IPS DF 19.7 (cell line): Measurements from ENCODE around the gene MPND.

Experiments
- DNase-seq: peaks from one replicate; pipeline ENCODE4 v3.0.0-alpha.2; 2013; ENCODE audit warnings: low read depth, low spot score

Gene MPND

DNA sequence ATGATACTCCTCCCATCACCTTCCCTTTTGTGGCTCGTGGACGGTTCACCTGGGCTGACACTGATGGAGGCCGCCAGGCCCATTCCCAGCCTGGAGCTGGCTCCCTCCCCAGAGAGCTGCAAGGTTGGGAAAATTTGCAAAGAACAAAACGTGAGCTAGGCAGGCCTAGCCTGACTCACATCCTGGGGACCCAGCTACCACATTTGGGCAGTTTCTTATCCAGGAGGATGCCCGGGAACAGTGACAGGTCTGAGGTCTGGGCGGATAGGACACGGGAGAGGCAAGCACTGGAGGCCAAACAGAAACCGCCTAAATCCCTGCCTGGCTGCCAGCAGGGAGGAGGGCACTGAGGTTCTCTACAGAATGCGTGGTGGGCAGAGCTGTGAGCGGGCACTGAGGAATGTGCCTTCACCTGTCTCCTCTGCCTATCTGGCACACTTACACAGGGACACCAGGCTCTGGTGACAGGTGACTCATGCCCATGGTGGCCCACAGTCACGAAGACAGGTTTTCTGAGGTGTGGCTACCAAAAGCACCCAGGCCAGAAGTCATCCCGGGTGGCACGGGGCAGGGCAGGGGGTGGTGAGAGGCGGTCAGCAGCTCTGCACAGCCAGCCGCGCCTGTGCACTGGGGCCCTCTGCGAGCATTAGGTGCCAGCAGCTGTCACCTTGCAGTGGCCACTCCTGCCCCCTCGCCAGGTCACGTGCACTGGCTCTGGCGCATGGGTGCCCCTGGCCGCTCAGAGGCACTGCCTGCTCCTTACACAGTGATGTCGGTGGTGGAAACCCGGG, 33.8 kb downstream of the MPND start:
- no peak for DNase-seq

DNA sequence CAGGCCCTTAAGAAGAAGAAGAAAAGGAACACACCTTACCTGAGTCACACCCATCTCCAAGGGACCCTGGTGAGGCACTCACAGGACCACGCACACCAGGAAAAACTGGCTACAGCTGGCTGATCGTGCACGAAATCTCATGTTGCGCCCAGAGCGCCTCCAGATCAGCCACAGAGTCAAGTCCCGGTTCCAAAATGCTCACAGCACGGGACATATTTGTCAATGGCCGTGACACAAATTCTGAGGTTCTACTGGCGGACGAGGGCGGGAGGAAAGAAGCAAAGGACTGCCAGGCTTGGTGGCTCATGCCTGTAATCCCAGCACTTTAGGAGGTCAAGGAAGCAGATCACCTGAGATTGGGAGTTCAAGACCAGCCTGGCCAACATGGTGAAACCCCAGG, 35.5 kb downstream of the MPND start:
- DNase-seq = no peak

DNA sequence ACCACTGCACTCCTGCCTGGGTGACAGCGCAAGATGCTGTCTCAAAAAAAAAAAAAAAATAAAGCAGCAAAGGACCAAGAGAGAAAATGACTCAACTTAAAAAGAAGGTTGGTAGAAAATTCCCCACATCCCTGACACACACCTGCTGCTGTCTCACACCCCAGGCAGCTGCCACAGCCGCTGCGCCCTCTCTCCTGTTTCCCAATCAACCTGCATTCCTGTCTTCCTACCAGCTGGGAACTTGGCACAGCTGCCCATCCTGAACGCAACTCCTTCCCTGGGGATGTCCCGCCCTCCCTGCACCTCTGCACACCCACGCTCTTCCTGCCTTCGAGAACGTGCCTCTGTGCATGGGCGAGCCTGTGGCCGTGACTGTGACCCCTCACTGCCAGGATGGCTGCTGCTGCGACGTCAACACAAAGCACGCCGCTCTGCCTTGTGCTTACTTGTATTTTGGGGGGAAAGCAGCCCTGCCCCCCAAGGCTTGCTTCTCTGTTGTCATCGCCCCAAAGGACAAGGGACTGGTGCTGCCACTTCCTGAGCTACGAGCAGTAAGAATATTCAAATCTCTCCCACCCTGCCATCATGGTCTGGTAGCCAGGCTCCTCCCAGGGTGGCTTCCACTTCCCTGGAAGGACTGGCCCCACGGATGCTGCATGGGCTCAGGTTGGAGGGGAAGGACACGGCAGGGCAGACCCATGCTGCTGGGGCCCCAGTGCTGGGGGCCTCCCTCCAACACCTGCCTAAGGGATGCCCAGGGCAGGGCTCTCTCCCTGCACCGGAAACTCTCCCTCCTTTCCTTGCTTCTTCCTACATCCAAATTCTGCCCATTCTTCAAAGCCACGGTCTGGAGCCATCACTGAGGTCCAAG, 36.3 kb downstream of the MPND start:
- no peak for DNase-seq

DNA sequence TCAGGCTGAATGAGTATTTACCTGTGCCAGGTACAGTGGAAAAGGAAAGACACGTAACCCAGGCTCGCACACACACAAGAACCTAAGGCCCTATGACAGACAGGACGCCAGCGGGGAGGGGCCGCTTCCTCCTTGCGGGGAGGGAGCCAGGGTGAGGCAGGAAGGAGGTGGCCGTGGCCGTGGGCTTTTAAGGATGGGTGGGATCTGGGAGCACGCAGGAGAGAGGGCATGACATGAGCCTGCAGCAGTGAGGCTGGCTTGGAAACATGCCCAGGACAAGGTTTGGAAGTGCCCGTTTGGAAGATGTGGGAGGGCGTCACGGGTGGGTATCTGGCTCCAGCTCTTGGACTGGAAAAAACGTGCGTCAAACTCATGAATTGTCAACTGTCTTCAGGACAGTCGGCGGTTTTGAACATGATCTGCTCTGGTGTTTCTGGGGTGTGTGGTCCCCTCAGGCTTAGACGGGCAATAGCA, 36.9 kb downstream of the MPND start:
- DNase-seq = no peak

DNA sequence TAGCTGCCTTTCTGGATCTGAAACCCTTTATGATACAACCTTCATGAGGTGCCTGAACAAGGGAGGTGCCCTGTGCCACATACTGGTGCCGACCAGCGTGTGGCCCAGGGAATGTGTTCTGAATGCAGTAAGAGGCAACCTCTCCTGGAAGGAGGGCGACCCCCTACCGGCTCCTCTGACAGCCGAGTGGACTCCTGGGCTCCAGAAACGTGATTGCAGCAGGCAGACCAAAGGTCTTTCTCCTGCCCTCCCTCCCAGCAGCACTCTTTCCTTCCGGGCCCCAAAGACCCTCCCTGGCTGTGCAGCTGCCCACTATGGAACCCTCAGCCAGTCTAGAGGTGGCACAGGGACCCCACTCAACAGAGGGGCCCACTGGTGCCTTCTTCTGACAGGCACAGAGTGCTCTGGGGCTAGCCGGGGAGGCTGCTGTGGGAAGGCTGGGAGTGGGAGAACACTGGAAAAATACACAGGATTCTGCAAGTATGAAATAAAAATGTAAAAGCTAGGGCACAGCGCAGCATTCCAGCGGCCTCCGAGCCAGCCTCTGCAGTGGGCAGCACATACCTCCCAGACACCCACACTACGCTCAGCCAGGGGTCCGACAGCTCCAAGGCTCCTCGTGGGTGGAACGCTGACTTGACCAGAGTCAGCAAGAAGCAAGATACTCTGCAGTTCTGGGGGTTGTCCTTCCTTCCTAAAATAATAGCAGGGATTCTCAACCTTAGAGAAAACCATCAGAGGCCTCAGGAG, 42.1 kb downstream of the MPND start:
- no peak for DNase-seq

DNA sequence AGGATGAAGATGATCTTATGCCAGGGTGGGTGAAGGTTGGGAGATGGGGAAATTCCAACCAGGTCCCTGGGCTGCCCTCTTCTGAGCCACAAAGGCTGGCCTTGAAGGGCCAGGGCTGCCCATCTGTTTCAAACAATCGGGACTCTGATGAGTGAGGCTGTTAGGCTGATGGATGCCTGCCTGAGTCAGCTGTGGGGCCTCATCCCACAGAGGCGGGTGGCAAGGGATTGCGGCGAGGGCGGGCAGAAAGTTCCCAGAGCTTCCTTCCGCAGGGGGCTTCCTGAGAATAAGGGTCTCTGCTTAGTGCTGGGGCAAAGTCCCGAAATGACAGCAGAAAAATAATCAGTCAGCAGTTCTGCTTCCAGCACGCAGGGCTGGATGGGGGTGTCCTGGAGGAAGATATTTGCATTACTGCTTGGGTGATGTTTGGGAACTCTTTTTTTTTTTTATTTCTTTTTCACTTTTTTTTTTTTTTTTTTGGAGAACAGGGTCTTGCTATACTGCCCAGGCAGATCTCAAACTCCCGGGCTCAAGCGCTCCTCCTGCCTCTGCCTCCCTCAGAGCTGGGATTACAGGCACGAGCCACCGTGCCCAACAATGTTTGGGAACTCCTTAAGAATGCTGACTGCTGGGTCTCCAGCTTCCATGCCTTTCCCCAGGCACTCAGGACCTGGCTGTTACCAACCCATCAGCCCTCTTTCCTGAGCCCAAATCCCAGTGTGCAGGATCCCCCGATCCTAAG, 42.9 kb downstream of the MPND start:
- DNase-seq = no peak

DNA sequence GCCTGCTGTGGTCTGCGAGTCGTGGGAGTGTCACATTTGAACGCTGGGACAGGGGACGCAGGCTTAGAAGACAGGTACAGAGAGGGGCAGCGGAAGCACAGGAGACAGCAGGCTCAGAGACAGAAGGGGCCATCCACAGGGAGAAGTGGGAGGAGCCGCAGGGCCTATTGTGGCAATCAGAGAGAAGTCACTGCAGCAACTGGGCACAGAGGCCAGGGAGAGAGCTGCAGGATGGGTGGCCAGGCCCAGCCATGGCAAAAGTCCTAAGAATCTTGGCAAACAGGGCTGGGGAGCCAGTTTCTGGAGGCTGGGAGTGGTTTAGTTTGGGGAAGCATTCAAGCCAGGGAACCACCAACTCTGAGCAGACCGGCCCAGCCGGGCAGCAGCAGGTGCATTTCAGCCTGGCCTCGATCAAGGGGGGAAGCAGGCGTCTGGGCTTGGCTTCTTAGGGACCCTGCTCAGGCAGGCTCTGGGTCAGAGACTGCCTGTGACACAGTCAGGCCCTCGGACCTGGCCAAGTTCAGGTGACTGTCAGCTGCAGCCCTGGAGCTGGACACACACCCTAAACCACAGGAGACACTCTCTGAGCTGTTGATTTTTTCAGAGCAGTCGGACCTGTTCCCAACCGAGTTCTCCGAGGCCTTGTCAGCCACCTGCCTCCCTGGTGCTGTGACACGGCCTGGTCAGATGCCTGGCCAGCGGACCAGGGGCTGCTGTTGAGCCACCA, 45.1 kb downstream of the MPND start:
- DNase-seq = no peak

DNA sequence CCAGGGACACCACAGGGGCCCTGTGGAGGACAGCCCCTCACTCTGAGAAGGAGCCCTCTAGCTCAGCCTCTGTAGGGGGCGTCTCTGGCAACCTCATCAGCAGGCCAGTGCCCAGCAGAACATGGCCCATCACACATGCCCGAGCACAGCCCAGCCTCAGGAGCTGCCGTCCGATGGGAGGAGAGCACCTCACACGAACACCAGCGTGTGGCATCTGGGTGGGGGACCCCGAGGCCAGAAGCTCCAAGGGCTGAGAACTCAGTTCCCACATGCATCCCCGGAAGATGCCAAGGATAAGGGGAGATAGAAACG, 45.7 kb downstream of the MPND start:
- no peak for DNase-seq

DNA sequence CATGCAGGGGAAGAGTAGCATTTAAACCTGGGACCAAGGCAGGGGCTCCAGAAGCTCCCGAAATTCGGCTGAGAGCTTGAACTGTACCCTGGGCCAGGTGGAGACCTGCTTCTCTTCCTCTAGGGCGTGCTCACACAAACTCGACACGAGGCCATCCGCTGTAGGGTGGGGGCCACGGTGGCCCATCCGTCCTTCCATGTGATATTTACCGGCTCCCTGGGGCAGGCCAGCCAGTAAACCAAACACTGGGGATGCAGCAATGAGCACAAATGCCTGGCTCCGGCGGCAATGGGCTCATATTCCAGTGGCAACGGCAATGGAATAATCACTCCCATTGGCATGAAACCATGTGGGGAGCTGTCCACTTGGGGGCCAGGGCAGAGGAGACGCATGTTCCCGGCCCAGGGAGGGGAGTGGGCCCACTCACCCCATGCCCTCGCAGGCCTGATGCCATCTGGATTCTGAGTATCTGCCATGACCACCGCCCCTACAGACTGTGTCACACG, 46.2 kb downstream of the MPND start:
- DNase-seq = no peak

DNA sequence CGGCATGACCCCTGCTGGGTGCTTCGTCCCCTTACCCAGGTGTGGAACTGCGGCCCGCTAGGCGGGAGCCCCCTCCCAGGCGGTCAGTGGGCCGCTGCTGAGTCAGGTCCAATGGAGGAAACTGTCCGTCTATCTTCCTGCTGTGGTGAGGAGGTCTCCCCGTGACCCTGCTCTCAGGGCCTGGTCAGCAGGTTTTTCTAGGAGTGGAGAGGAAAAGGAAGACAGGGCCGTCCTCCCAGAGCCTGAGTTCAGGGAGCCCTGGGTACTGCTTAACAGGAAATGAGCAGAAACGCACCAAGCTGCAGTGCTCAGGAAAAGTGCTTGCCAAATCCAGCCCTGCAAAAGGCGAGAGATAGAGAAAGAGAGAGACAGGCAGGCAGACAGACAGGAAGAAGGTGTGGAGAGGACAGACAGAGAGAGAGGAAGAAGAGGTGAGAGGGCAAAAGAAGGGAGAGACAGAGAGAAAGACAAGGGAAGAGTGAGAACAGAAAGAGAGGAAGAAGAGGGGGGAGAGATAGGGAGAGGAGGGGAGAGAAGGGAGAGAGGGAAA, 46.7 kb downstream of the MPND start:
- no peak for DNase-seq

DNA sequence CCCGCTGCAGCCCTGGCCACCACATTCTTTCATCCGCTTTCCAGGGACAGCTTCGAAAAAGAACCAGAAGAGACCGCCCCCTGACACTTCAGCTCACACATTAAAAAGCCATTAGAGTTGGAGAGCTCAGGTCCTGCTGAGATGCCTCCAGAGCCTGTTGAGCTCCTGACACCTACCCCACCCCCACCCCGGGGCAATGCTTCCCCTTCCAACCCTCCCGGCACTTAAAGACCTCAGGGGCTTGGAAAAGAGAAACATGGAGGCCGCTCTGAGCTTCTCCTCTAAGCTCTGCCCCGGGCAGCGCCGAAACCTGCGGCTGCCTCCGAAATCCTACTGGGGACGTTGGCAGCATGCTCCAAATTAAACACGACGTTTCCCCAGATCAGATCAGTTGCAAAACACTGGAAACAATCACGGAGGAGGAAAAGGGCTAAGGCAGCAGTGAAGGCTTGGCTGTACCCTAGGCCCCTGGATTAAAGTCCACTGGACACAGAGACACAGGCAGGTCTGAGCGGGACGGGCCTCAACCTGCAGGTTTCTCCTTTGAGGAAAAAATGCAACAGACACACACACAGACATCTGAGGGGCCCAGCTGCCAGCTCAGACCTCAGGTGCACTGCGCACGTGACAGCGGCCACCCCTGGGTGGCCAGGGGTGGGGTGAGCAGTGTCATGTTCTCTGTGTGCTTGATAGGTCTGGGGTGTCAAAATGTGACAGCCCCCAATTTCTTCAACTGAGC, 47.4 kb downstream of the MPND start:
- no peak for DNase-seq

DNA sequence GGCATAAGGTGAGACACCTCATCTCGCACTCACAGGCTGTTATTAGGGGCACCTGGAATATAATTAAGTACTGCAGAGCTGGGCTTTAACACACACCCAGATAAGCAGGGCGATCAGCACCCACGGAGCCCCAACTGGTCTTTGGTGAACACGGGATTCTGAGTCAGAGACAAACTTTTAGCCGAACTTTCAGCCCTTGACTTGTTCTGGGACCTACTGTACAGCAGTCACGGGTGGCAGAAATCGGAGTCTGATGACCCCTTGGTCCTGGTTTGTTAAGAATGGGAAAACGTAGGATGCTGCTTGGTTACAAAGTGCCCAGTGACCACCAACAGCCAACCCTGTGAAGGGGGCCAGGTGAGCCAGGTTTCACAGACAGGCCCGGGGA, 47.9 kb downstream of the MPND start:
- no peak for DNase-seq

DNA sequence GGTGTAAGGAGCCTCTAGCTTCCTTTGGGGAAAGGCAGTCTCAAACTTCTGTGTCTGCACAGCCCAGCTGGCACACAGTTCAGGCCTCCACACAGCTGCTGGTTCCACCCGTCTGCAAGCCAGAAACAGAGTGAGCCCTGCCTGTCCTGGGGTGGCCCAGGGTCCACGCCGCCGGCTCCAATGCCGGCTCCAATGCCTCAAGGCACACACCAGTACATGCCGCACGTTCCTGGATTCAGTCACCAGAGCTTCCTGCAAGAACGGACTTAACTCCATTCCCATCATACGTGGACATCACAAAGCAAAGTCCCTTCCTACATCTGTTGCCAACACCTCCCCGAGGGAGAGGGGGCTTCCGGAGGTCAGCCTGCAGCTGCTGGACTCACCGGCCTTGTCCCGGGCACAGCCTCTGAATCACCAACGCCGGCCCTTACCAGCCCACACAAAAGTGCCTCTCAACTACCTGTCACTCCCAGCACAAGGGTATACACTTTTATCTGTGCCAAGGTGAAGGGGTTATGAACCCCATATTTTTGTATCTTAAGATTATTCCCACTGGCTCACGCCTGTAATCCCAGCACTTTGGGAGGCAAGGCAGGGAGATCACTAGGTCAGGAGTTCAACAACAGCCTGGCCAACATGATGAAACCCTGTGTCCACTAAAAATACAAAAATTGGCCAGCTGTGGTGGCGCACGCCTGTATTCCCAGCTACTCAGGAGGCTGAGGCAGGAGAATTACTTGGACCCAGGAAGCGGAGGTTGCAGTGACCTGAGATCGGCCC, 48.5 kb downstream of the MPND start:
- no peak for DNase-seq

DNA sequence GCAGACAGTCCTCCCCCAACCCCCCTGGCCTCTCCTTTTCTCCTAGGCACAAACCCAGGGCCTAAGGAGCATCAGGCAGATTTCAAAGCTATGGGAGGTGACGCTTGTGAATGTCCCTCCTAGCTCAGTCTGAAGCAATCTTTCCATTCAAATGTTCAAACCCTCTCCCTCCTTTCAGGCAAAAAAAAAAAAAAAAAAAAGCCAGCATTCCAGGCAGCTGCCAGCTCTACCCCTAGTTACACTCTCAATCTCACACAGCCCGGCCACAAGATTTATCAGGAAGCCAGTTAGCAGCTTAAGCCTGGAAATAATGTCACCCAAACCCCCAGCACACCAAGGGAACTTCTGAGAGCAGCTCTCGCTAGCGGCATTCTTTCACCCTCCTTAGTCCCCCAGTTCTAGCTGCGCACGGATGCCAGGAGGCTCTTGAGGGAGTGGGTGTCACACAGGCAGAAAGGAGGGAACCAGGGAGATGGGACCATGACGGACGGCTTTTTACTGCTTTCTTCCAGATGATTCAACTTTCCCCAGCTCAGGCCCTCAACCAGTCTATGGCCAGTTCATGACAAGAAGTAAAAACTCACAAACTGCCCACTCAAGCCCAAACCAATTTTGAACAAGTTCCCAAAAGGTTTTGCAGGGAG, 50.7 kb downstream of the MPND start:
- DNase-seq = no peak

DNA sequence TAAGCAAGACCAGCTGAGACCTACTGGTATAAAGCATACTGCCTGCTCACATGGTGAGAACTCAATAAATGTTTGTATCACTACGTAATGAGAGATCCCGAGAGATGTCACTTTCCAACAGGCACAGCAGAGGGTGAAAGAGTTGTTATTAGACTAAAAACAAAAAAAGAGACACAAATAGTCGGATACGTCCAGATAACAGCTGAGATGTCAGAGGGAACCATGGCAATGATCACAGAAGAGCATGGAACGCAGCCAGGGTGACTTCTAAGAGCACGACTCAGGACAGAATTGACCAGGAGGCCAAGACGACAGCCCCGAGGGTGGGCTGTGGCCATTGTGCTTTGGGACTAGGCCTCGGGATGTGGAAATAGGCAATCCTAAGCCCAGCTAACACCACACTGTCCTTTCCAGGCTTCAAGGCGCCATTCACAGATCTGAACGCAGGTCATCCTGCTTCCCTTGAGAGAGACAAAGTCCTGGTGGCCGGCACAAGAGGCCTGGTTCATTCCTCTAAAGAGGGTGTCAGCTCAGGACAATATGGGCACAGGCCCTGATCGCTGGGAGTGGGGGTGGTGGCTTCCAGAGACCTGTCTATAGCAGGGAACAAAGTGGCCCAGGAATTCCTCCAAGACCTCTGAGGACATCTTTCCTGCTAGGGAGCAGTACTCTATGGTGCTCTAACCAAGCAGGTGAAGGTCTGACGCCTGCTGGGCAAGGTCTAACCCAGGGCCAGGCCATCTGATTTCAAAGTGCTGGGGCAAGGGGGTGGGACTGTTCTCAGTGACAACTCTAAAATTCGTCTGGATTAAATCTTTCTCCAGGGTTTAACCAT, 53.8 kb downstream of the MPND start:
- no peak for DNase-seq

DNA sequence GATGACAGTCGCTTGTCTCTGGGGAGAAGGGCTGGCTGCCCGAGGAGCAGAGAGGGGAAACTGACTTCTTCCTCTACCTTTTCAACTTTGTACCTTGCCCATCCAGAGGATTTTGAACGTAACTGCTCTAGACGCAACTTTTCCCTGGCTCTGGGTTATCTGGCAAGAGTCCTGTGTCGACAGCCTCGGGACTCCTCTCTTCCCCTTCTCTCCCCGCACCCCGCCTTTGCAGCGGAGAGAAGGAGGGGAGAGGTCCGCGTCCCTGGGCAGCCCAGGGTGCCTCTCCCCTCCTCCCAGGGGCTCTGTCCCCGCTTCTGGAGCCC, 56.4 kb downstream of the MPND start:
- DNase-seq = no peak

DNA sequence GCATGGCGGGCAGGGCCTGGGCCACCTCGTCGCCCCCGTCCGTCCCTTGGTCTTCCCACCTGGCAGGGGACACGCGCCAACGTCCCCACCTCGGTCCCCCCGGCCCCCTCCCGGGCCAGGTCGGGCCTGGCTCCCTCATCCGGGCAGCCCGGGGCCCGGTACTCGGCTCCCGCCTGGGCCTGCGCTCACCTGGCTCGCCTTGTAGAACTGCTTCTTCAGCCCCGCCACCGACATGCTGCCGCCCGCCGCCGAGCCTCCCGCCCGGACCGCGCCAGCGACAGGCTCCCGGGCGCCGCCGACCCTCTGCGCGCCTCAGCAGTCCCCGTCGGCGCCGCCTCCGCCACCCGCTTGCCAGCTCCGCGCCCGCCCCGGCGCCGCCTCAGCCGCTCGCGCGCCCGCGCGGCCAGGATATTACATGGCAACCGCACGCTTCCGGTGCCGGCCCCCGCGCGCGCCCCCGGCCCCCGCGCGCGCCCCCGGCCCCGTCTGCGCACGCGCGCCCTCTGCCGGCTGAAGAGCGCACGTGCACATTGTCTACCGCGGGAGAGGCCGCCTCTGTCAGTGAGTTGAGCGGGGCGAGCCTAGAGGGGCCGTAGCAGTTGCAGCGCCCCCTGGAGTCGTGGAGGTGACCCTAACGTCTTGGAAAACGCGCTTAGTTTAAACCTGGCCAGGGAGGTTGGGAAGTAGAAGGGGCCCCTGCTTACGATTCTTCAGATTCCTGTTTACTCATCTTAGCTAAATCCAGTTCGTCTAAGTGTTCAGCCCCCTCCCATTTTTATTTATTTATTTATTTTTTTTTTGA, 57.0 kb downstream of the MPND start, which contains the start of gene SH3GL1:
SH3GL1 (minus strand) TSS at position 413 of the 802 bp plus-strand sequence; CDS start at position 234, 179 bp downstream.
- no peak for DNase-seq
